GM10847 (cell line): ENCODE data around the gene PTAR1.

Experiments used
- POLR2A ChIP-seq: IDR thresholded peaks from 2 replicates; pipeline ENCODE4 v1.6.1; 2011; ENCODE audit not compliant: insufficient read length; ENCODE audit errors: extremely low read depth

PTAR1 gene

DNA sequence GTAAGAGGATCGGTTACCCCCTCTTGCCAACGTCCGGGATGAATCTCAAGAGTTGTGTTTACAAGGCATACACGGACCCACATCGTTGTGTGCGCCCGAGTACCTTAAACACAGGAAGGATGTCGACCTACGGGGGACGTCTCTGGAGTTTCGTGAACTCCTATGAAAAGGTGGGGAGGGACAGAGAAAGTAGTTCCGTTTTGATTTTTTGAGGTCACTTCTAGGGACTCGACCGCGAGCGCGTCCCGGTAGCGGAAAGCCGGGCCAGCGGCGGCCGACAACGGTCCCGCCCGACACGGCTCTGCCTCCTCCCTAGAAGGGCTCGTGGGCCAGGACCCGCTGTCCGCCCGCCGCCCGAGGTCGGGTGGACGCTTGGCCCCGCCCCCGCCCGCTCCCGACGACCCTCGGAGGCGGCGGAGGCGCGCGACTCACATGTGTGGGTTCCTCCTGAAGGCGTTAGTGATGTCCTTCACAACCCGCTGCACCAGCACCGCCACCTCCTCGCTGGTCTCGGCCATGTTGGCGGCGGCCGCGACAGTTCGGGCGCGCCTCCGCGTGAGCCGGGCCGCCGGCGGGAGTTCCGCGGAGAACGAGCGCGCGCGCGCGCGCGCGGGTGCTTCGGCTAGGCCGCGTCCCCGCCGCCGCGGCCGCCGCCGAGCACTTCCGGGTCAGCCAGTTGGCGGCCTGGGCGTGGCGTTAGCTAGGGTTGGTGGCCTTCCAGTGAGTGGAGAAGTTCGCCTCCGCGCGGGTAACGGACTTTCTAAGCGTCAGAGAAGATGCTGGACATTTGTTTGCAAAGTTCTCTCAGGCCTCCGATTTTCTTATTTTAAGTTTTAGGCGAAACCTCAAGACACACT lies at the start of gene PTAR1:
PTAR1 (minus strand) TSS at position 591 of the 857 bp plus-strand sequence; CDS start at position 518, 73 bp downstream.
- TF ChIP-seq POLR2A, result peak; percentile 93

DNA sequence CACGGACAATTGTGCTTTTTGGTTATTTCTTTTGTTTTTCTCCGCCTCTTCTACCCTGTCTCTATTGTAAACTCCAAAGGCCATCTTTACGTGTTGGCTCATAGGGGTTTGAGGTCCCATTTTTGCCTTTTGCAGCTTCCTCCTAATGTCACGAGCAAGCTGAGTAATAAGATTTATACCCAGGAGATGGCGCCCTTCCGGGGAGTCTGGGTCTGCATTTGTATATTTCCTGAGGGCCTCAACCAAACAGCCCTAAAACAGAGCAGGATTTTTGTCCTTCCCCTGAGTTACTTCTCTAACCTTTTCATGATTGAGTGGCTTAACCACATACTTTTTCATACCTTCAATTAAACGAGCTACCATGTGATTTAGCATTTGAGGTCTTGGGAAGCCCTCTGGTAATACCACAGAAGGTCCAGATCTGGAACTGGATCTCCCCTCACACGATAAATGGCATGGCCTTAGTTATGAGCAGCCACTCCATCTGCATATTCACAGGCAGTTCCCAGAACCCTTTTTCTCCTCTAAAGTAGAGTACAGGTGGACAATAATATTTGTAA lies 49.6 kb upstream of the PTAR1 start:
- no peak for TF ChIP-seq POLR2A

- TF ChIP-seq POLR2A, result no peak
These were observed 46.8 kb upstream of the PTAR1 start for GRCh38 chr9:69806627-69807026.

DNA sequence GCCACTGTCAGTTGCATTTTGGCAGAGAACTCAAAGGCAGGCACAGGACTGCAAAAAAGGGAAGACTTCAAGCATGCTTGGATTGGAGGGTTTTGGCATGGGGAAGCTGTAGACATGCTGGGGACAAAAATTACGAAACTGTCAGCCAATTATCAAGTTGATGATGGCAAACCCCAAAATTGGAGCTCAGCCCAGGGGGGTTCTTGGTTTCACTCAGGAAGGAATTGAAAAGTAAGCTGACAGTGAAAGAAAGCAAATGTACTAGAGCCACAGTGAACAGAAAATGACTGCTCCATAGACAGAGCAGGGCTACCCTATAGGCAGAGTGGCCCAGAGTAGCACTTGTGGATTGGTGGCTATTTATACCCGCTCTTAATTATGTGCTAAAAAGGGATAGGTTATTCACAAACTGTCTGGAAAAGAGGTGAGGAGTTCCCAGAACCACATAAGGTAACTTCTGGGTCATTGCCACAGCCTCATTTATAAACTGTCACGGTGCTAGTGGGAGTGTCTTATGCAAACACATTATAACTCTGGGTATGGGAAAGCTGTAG lies 46.2 kb upstream of the PTAR1 start:
- TF ChIP-seq POLR2A, result no peak

- no peak for TF ChIP-seq POLR2A
These were observed 42.2 kb upstream of the PTAR1 start for GRCh38 chr9:69801989-69802388.

DNA sequence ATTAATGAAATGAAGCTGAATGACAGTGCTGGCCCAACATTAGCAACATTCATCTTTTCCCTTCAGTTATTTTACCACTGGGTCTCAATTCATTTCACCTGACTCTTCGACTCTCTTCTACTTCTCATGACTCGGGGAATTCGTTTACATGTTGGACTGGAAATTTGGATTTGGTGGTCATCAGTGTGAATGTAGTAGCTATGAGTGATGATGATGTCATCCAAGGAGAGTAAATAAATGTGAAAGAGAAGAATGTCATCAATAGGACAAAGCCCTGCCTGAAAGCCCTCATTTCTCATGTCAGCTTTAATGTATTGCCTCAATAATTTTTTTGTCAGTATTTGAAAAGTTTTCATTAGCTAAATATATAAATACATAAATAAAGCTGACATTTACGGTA lies 38.9 kb upstream of the PTAR1 start:
- no peak for TF ChIP-seq POLR2A

GRCh38 chr9:69797675-69798074 lies 37.9 kb upstream of the PTAR1 start:
- no peak for TF ChIP-seq POLR2A

DNA sequence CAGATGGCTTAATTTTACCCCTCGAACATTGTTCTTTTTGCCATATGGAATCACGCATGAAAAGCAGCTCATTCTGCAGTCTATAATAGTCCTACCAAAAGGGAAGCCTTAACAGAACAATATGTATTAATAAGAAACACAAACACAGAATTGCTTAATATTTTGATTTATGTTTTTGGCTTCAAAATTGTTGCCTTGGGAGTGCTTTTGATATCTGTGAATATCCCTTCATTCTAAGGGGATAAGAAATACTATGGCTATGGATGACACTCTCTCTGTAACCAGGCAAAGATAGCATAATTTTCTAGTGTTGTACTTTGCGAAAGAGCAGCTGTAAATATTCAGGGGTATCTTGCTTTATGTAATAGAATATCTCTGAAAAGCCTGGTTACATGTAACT lies 34.5 kb upstream of the PTAR1 start:
- TF ChIP-seq POLR2A, result no peak

- no peak for TF ChIP-seq POLR2A
These were observed 25.9 kb upstream of the PTAR1 start for GRCh38 chr9:69785757-69786156.

DNA sequence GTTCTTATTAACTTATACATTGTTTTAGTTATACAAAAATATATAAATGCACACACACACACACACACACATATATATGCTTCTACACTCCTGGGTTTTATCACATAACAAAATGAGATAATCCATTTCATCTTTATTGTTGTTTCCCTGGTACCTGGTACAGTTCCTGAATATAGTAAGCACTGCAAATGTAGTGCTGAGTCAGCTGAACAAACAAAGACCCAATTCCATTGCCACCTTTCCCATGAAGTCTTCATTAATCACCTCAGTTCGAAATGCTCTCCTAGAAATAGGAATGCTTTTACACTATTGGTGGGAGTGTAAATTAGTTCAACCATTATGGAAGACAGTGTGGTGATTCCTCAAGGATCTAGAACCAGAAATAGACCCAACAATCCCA lies 13.4 kb upstream of the PTAR1 start:
- TF ChIP-seq POLR2A, result no peak

DNA sequence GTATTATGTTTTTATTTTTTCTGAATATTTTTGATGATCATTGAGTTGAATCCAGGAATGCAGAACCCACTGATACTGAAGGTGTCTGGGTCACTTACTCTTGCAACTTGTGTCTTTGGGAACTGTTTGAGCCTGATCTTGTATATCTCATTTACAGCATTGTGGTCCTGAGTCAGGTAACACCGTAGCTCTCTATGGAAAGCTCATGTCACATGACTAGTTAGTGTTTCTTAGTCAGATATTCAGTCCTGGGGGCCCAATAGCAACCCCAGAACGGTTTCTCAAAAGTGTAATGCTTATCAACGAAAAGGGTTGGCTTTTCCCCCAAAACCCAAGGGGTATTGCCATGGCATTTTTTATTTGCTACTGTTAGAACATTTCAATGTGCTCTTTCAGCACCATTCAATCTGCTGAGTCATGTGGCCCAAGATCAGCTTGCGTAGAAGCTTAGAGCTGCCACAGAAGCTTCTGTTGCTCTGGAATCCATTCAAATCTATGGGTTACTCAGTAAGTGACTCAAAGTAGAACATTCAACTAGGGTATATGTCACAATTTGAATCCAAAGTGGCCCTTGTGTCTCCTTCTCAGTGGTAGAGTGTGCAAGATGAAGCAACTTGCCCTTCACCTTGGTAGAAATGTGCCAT lies 12.1 kb upstream of the PTAR1 start:
- no peak for TF ChIP-seq POLR2A

DNA sequence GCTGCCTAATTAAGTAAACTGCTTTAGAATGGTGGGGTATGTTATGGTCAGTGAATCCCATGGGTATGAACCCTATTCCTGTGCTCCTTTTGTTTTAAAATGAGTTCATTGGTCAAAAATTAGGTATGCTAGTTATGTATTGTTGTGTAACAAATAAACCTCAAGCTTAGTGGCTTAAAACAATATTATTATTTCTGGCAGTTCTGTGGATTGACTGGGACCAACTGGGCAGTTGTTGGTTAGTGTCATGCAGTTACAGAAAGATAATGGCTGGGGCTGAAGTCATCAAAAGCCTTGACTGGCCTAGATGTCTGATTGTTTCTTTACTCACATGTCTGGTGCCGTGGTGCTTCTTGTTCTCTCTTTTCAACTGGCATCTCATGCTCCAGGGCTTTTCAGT lies 8.9 kb upstream of the PTAR1 start:
- TF ChIP-seq POLR2A, result no peak

DNA sequence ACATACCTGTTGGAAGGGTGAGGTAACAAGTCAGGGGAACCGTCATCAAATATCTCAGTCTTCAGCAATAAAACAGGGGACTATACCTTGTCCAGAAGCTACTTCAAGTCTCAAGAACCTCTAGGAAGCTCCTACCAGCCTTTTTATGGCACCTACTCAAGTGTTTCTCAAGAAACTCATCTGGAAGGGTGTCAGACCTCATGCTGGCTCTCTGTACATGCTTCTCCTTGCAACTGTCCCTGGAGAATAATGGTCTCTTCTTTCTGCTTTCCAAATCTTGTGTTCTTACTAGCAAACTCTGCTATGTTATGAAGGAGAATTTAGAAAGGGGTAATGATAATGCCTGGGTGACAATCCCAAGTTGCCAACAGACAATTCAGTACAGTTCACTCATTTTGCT lies 8.3 kb upstream of the PTAR1 start:
- no peak for TF ChIP-seq POLR2A

DNA sequence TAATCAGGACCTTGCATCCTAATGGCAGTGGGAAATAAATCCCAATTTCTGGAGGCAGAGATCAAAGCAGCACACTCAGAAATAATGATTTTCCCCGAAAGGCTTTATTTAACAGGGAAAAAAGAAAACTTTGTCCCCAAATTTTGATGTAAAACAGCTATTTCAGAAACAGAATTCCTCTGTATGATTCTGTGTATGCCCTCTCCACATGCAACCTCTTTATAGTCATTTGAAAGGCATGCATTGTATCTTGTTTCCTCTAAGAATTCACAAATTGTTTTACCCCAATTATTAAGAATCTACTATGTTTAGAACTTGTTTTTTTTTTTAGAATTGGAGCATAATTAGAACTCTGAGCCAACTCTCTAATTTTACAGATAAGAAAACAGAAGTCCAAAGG lies 2.7 kb upstream of the PTAR1 start:
- no peak for TF ChIP-seq POLR2A

DNA sequence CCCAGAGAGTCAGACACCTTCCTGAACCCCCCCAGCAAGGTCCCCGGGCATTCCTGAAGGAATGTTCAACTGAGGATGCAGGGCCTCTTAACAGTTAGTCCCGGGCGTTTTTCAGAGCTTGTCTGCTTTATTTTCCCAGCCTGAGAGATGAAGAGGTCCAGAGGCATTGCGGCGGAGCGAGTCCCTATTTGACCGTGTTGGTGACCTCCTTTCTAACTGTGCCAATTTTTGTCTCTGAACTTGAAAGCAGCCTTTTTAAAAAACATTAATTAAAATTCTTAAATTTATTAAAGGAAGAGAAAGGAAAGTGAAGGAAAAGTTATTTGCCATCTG lies 433 bp upstream of the PTAR1 start:
- TF ChIP-seq POLR2A, result no peak

GRCh38 chr9:69759021-69759420 lies 790 bp downstream of the PTAR1 start:
- TF ChIP-seq POLR2A, result no peak

DNA sequence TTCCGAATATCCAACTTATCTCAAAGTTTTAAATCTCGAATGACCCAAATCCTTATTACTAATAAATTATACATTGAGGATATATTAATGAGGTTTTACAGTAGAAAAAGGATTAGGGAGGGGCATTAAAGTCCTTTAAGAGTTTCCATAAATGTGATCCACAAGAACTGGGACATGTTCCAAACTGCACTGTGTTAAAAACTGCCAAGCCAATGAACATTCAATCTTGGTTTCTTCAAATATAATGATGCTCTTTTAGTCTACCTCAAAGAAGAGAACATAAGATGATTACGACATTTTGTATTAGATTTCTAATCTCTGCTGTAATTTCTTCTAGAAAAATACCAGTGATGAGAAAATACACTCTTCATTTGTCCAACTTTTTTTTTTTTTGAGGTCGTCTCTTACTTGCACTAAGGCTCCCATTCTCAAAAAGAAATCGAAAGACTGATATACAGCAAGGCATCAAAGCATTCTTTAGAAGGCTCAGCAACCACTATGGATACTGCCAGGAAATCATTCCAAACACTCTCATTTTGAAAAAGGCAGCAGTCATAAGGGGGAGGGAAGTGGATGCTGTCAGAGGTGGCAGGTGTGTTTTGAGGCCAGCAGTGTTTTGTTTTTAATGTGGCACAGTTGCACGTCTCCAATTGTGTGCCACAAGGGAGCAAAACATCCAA lies 1.7 kb downstream of the PTAR1 start:
- no peak for TF ChIP-seq POLR2A
